Activated naive CD8-positive, alpha-beta T cell treated with anti-CD3 and anti-CD28 coated beads, Interleukin-2, amount 10 ng/mL, durations not matched to agents 7 days and 5 days (primary cell): ENCODE measurements around the gene SLC35B4. TPM values are rescaled to one million over a fixed set of nuclear protein-coding genes. Genes with fewer than 3 reads are reported as not detected.

Experiments
- ATAC-seq: fragments of 150-1000 bp; cut with Tn5 transposase; one replicate; pipeline ENCODE4 v1.10.0; 2021; ENCODE audit warnings: low read depth, moderate library complexity
- POLR2A ChIA-PET: fragments of 350-600 bp; sonication (Branson Sonifier 250); formaldehyde crosslinking; loops from one replicate; lab custom pipeline; 2021; ENCODE audit warnings: antibody characterized with exemption; lab: Charles Lee
- DNase-seq: peaks from one replicate; pipeline ENCODE4 v3.0.0; 2021
- H3K27ac Mint-ChIP-seq: one replicate; pipeline ENCODE4 v1.8.0; 2022; ENCODE audit warnings: mild to moderate bottlenecking, mixed read lengths
- H3K27me3 Mint-ChIP-seq: one replicate; pipeline ENCODE4 v1.8.0; 2022; ENCODE audit warnings: mild to moderate bottlenecking, moderate library complexity, mixed read lengths
- H3K36me3 Mint-ChIP-seq: one replicate; pipeline ENCODE4 v1.8.0; 2021; ENCODE audit warnings: mild to moderate bottlenecking, mixed read lengths
- H3K4me1 Mint-ChIP-seq: one replicate; pipeline ENCODE4 v1.8.0; 2021; ENCODE audit warnings: mixed read lengths
- H3K4me3 Mint-ChIP-seq: one replicate; pipeline ENCODE4 v1.8.0; 2022; ENCODE audit warnings: mild to moderate bottlenecking, moderate library complexity, mixed read lengths
- H3K9me3 Mint-ChIP-seq: one replicate; pipeline ENCODE4 v1.8.0; 2021; ENCODE audit warnings: mixed read lengths
- total RNA-seq, 2 experiments: library from RNA; stranded (reverse); gene quantifications; one replicate each; pipeline ENCODE4 v1.2.3, GENCODE V29; 2021

The SLC35B4 gene
- total RNA-seq, 2 experiments from 2014 or later: 13.3 to 13.8 TPM

DNA sequence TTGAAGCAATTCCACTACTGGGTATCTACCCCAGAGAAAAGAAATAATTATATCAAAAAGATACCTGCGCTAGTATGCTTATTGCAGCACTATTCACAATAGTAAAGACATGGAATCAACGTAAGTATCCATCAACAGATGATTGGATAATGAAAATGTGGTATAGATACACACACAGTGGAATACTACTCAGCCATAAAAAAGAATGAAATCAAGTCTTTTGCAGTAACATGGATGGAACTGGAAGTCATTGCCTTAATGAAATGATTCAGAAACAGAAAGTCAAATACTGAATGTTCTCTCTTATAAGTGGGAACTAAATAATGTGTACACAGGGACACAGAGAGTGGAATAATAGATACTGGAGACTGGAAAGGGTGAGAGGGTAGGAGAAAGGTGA is 7.4 kb upstream of the SLC35B4 start:
- Mint-ChIP-seq H3K4me1 (peaks cover 3% of the 10 kb centered on the region), H3K27me3 (peaks cover 4% of the 10 kb centered on the region), H3K9me3 (no peaks in the 10 kb centered on the region), H3K27ac (no peak overlapping the region), H3K36me3 (no peaks in the 10 kb centered on the region), H3K4me3 (no peak overlapping the region)
- no peak for ATAC-seq
- no peak for DNase-seq
- POLR2A ChIA-PET: no interaction called here

DNA sequence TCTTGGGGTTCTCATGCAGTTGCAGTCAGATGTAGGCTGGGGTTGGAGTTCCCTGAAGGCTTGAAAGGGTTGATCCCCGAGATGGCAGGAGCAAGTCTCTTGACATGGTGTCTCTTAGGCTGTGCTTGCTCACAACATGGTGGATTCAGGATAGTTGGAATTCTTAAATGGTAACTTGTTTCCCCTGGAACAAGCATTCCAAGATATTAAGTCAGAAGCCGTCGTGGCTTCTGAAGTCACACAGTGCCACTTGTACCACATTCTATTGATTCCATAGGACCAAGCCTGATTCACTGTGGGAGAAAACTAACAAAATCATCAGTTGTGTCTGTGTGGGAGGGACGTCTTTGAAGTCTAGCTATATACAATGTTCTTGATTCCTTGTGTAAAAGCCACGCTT is 3.5 kb upstream of the SLC35B4 start:
- Mint-ChIP-seq H3K4me1 (peaks cover 11% of the 10 kb centered on the region), H3K36me3 (no peaks in the 10 kb centered on the region), H3K4me3 (no peak overlapping the region), H3K27ac (no peak overlapping the region), H3K27me3 (peaks cover 4% of the 10 kb centered on the region), H3K9me3 (no peaks in the 10 kb centered on the region)
- POLR2A ChIA-PET: no interaction called here
- DNase-seq (no peak), ATAC-seq (no peak)

DNA sequence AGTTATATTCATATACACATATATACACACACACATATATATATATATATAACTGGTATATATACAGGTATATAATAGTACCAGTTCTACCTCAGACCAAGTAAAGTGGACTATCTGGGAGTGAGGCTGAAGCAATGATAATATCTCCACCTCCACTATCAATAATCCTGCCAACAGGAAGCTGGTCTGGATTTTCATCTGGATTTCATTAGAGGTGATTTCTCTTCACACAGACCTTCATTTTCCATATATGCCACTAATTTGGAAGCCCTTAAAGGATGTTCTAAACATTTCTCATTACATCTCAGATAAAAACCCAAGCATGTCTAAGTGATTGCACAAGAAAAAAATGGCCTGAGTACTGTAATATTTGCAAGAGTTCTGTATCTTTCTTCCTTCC is 1.7 kb upstream of the SLC35B4 start:
- POLR2A ChIA-PET: no interaction called here
- ATAC-seq (no peak), DNase-seq (no peak)
- Mint-ChIP-seq H3K4me1 (peaks cover 11% of the 10 kb centered on the region), H3K9me3 (no peaks in the 10 kb centered on the region), H3K36me3 (no peaks in the 10 kb centered on the region), H3K27me3 (peaks cover 4% of the 10 kb centered on the region), H3K27ac (no peak overlapping the region), H3K4me3 (no peak overlapping the region)

DNA sequence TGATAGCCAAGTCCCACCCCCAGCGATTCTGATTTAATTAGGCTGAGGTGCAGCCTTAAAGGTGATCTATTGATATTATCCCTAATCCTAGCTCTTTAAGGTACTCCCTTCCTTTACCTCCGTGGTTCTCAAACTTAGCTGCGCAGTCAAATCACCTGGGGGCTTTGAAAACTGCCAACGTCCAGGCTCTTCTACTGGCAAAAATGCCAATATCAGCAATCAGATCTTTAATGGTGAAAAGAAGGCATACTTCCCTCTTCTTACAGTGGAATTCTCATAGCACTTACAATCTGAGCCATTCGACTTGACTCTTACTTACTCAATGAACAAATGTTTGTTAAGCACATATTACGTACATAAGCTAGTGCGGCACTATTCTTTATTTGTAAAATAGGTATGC is 704 bp upstream of the SLC35B4 start:
- Mint-ChIP-seq H3K9me3 (no peaks in the 10 kb centered on the region), H3K36me3 (no peaks in the 10 kb centered on the region), H3K27me3 (peaks cover 4% of the 10 kb centered on the region), H3K4me3 (peak overlapping the region; percentile 91), H3K27ac (no peak overlapping the region), H3K4me1 (peaks cover 11% of the 10 kb centered on the region)
- ATAC-seq (no peak), DNase-seq (no peak)
- POLR2A ChIA-PET: interaction anchor here (1.3 to 1.8 kb wide), 2 partner anchors 190 to 1235 kb away, joined by 3 to 8 read pairs; partner anchors contain the start of genes CHCHD3 and LRGUK

DNA sequence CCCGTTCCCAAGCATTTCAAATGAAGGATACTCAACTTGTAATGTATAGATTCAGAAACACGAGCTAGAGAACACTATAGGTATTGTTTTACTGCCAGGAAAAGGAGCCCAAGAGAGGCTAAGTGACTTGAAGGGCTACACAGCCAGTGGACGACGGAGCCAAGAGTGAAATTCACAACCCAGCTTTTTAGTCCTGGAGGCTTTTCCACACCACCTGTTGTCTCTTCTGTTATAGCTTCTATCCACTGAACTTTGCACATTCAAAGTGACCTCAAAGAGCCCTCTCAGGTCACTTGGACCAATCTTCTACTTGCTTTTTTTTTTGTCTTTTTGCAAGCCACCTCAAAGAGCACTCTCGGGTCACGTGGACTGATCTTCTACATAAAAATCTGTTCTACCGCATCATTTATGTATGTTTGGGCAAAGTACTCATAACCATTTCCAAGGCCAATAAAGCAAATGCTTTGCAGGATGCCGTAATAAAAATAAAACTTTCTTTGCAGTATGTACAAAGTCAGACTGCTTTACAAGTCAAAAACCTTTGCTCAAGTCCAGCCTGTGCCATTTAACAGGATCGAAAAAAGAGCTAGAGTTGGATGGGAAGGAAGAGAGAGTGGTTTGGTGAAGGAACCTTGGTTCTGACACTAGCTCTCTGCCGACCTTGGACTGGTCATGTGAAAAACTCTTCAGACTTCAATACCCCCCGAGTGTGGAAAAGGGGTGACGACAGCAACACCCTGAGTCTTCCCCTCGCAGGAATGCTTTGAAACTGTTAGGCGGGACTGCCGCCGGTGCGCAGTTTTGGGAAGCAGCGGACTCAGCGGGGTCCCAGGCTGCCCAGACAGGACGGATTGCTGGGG is 821 bp downstream of the SLC35B4 start:
- H3K4me1 Mint-ChIP-seq: peaks cover 15% of the 10 kb centered on the region
- no peaks in the 10 kb centered on the region for H3K9me3 Mint-ChIP-seq
- peaks cover 4% of the 10 kb centered on the region for H3K36me3 Mint-ChIP-seq
- H3K27me3 Mint-ChIP-seq: peaks cover 4% of the 10 kb centered on the region
- DNase-seq: no peak
- H3K4me3 Mint-ChIP-seq: peak overlapping the region; percentile 91
- ATAC-seq: peak; percentile 0
- POLR2A ChIA-PET: interaction anchor here (1.3 to 1.8 kb wide), 2 partner anchors 189 to 1234 kb away, joined by 3 to 8 read pairs; partner anchors contain the start of genes CHCHD3 and LRGUK
- H3K27ac Mint-ChIP-seq: peak overlapping the region; percentile 2

DNA sequence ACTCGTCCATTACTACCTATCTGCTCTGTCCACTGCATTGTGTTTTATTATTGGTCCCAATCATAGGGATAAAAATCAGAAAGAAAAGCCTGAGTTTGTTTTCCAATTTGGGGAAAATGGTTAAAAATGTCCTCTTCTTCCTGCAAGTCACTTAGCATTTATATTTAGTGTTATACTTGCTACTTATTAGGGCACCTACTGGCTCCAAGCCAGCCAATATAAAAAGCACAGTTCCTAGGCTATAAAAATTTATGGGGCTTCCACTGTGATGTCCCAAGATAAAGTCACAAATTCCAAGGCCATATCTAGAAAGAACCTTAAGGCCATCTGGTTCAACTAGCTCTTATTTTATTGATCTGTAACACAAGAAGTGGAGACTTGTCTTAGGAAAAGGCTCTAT is 3.2 kb downstream of the SLC35B4 start:
- POLR2A ChIA-PET: no interaction called here
- Mint-ChIP-seq H3K27ac (no peak overlapping the region), H3K9me3 (no peaks in the 10 kb centered on the region), H3K4me3 (no peak overlapping the region), H3K27me3 (no peaks in the 10 kb centered on the region), H3K4me1 (peaks cover 21% of the 10 kb centered on the region), H3K36me3 (peaks cover 4% of the 10 kb centered on the region)
- DNase-seq (no peak), ATAC-seq (no peak)

DNA sequence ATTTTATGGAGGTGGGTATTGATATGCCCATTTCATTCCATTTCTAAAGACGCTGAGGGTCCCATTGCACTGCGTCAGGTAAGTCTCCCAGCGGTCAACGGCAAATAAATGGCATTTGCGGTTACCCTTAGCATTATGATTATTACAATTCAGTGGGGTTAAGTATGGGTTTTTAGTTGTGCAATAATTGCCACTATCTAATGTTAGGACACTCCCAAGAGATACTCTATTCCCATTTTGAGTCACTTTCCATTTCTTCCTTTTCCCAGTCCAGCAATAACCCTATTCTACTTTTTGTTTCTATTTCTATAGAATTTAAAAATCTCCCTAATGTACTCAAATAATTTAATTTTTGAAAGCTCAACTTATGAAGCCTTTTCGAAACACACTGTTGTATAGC is 4.0 kb downstream of the SLC35B4 start:
- no peaks in the 10 kb centered on the region for H3K27me3 Mint-ChIP-seq
- POLR2A ChIA-PET: no interaction called here
- no peak overlapping the region for H3K4me3 Mint-ChIP-seq
- ATAC-seq (no peak), DNase-seq (no peak)
- peaks cover 21% of the 10 kb centered on the region for H3K4me1 Mint-ChIP-seq
- H3K27ac Mint-ChIP-seq: no peak overlapping the region
- no peaks in the 10 kb centered on the region for H3K9me3 Mint-ChIP-seq
- H3K36me3 Mint-ChIP-seq: peaks cover 7% of the 10 kb centered on the region

DNA sequence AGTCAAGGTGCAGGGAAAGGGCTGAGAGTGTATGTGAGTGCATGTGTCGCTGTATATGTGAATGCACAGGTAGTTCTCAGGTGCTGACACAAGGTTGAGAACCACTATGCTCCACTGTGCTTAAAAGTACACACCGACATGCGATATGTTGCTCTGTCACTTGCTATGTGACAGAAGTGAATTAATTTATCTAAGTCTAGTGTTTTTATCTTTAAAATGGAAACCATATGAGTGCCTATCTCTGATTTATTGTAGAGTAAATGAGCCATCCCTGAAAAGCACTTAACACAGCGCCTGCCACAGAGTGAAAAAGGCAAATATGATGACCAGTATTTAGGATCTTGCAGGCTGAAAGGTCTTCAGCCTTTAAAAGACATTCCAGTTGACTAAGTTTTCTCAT is 4.9 kb downstream of the SLC35B4 start:
- no peak overlapping the region for H3K27ac Mint-ChIP-seq
- H3K27me3 Mint-ChIP-seq: no peaks in the 10 kb centered on the region
- POLR2A ChIA-PET: no interaction called here
- peaks cover 17% of the 10 kb centered on the region for H3K4me1 Mint-ChIP-seq
- peaks cover 7% of the 10 kb centered on the region for H3K36me3 Mint-ChIP-seq
- H3K4me3 Mint-ChIP-seq: no peak overlapping the region
- no peak for ATAC-seq
- H3K9me3 Mint-ChIP-seq: no peaks in the 10 kb centered on the region
- DNase-seq: no peak

DNA sequence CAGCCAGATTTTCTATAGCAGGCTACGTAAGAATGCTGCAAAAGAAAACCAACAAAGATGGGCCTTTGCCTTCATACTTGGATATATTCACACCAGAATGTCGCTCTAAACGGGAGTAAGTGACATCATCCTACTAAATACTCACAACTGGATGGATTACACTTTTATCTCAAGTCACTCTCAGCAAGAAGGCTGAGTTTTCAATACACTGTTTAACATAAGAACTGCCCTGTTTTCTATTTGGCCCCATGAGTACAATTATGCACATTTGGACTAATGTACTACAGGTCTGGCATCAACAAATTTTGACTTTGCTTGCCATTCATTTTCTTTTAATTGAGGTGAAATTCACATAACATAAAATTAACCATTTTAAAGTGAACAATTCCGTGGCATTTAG is 8.2 kb downstream of the SLC35B4 start:
- no peaks in the 10 kb centered on the region for H3K27me3 Mint-ChIP-seq
- H3K9me3 Mint-ChIP-seq: no peaks in the 10 kb centered on the region
- POLR2A ChIA-PET: no interaction called here
- H3K4me1 Mint-ChIP-seq: peaks cover 10% of the 10 kb centered on the region
- peaks cover 17% of the 10 kb centered on the region for H3K36me3 Mint-ChIP-seq
- DNase-seq: no peak
- no peak for ATAC-seq
- H3K4me3 Mint-ChIP-seq: no peak overlapping the region
- H3K27ac Mint-ChIP-seq: no peak overlapping the region

DNA sequence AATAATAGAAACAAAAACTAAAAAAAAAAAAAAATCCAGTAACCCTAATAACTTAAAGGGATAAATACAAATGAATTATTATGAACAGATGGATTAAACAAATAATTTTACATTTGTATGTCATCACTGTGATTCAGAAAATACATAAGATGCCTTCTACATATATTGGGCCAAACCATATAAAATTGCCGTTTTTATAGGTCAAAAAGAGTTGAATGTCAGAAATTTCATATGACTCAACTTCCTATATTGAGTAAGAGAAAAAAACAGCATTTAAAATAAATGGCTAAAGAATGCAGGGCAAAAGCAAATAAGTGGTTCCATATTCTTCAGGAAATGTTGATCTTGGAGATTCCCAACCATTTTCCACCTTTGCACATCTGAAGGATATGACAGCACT is 9.4 kb downstream of the SLC35B4 start:
- Mint-ChIP-seq H3K36me3 (peaks cover 16% of the 10 kb centered on the region), H3K4me3 (no peak overlapping the region), H3K27ac (no peak overlapping the region), H3K27me3 (no peaks in the 10 kb centered on the region), H3K4me1 (peaks cover 10% of the 10 kb centered on the region), H3K9me3 (no peaks in the 10 kb centered on the region)
- POLR2A ChIA-PET: no interaction called here
- ATAC-seq (no peak), DNase-seq (no peak)

DNA sequence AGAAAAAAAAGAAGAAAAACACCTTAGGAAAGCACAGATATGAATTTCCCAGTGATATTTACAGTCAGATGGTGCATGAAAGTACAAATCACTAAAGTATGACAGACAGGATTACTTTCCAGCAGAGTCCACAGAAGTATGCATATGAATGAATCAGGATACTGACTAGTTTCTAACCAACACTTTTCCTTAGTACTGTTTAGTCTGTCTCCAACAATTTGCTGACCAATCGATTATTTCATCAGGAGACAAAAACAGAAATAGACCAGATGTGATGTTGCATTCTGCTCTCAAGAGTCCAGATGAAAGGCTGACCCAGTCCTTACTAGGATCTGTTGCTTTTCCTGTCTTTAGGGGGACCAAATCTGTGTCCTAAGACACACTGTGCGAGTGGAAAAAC is 14.6 kb downstream of the SLC35B4 start:
- no peak for DNase-seq
- H3K4me1 Mint-ChIP-seq: no peaks in the 10 kb centered on the region
- no peaks in the 10 kb centered on the region for H3K27me3 Mint-ChIP-seq
- H3K9me3 Mint-ChIP-seq: no peaks in the 10 kb centered on the region
- POLR2A ChIA-PET: no interaction called here
- H3K36me3 Mint-ChIP-seq: peaks cover 18% of the 10 kb centered on the region
- no peak for ATAC-seq
- no peak overlapping the region for H3K27ac Mint-ChIP-seq
- H3K4me3 Mint-ChIP-seq: no peak overlapping the region

DNA sequence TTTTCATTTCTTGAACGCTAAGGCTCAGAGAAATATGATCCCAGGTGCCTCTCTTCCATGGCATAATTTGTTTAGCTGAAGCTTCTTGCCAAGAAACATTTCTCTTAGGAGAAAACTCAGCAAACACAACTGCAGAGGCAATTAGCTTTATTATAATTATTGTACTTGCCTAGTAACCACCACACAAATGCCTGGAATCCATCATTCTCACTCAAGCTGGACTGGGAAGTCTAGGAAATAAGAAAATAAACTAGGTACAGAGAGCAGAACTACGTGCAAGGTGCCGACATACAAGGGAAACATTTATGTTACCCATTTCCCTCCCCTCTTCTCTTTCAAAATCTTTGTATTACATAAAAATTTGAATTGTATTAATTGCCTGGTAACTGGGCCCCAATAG is 15.1 kb downstream of the SLC35B4 start:
- POLR2A ChIA-PET: no interaction called here
- Mint-ChIP-seq H3K4me1 (no peaks in the 10 kb centered on the region), H3K9me3 (no peaks in the 10 kb centered on the region), H3K36me3 (peaks cover 18% of the 10 kb centered on the region), H3K27me3 (no peaks in the 10 kb centered on the region), H3K4me3 (no peak overlapping the region), H3K27ac (no peak overlapping the region)
- no peak for DNase-seq
- no peak for ATAC-seq

DNA sequence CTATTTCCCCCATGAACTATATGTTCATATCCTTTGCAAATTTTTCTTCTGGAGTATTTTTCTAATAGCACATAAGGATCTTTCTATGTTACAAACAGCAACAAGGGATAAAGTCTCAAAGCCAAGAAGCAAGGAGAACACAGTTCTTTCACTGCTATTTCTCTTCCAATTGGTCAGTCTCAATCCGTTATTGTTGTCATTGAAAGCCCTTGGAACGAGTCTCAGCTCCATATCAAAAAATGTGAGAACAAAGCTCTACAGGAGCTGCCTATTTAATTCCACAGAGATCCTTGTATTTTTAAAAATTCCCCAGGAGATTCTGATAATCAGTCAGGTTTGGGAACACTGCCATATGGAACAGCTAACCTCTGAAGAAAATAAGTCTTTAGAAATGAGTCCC is 15.7 kb downstream of the SLC35B4 start:
- no peaks in the 10 kb centered on the region for H3K9me3 Mint-ChIP-seq
- POLR2A ChIA-PET: no interaction called here
- no peaks in the 10 kb centered on the region for H3K4me1 Mint-ChIP-seq
- no peak overlapping the region for H3K27ac Mint-ChIP-seq
- H3K4me3 Mint-ChIP-seq: no peak overlapping the region
- no peaks in the 10 kb centered on the region for H3K27me3 Mint-ChIP-seq
- no peak for ATAC-seq
- DNase-seq: no peak
- H3K36me3 Mint-ChIP-seq: peaks cover 18% of the 10 kb centered on the region

DNA sequence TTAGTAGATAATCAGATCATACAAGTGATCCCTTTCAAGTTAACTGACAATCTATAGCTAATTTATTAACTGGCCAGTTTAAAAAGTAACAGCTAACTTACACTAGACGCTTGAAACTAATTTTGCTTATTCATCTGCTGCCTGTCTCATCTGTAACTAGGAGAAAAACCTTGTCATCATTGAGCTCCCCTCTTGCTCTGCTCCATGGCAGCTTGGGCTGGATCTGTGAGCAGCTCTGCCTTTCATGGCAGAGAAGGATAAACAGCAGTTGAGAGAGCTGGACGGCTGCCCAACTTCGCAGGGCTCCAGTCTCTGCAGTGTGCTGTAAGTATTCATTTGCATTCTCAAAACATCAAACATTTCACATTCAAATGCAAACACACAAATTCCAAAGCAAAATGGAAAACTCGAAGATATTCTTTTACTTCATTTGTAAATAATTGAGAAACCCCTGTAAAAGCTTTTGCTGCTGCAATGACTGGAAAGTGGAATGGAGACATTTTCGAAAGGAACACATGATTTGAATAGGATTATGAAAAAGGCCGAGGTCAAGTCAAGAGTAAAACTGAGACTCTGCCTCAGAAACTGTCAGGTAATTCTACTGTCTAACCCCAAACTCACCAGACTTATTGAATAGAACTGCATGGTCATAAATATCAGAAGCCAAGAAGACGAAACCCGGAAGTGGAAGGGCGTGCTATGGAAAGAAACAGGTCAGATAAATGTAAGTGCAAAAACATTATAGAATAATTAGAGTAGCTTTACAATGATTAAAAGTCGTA is 17.6 kb downstream of the SLC35B4 start:
- no peak overlapping the region for H3K4me3 Mint-ChIP-seq
- H3K4me1 Mint-ChIP-seq: no peaks in the 10 kb centered on the region
- H3K9me3 Mint-ChIP-seq: no peaks in the 10 kb centered on the region
- ATAC-seq: no peak
- no peaks in the 10 kb centered on the region for H3K27me3 Mint-ChIP-seq
- POLR2A ChIA-PET: no interaction called here
- H3K27ac Mint-ChIP-seq: no peak overlapping the region
- H3K36me3 Mint-ChIP-seq: peaks cover 21% of the 10 kb centered on the region
- no peak for DNase-seq
